HTERT RPE-1 (cell line): ENCODE data around the gene BABAM1.

Experiments
- in situ Hi-C: fragments of 300-500 bp; cut with MboI; formaldehyde crosslinking; loops from 4 replicates; pipeline ENCODE4 v1.14.3; 2020; ENCODE audit warnings: low sequenced_read_pairs

BABAM1 gene

DNA sequence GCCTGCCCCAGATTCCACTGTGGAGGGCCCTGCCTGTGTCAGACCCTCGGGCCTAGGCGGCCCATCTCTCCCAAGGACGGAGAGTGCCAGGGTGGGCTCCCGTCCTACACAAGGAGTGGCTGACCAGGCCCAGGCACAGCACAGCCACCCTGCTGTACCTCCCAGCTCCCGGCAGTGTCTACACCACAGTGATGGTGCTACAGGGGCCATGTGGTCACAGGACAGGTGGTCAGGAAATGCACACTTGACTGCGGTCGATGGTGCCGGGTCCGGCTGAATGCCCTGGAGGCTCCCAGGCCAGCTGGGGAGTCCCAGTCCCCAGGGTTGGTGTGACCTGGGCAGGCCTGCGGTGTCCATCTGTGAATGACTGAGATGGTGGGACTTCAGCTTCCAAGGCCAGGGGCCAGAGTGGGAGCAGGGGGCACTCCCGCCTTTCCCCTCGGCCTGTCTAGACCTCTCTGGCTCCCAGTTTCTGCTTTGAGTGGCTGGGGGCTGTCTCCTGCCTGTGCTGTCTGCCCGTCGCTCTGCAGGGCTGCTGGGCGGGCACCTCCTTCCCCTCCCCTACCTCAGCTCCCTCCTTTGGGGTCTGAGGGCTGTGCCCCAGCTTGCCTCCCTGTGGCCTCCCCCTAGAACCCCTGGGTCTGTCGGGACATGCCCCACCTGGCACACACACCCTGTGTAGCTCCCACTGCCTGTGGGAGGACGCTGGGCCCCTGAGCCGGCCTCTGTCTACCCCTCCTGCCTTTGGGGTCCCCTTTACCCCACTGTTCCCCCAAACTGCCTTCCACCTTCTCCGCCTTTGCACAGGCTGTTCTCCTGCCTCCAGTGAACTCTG lies 54.6 kb downstream of the BABAM1 start:
- in situ Hi-C loops, result no loop called here

DNA sequence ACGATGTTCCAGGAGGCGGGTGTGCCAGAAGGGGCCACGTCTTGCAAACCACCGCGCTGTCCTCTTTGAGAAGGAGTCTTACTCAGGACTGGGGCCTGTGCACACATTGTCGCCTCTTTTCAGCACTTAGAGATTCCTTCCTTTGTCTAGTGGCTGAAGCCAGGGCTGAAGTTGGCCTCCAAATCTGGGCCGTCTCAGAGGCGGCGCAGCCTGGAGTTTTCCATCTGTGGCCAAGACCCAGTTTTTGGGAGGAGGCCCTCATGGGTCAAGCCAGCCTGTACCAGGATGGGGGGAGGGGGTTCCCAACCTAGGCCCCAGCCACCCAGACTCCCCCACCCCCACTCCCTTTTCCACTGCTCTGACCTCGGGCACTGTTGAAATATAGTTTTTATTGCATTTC lies 55.6 kb downstream of the BABAM1 start:
- in situ Hi-C loops, result no loop called here

DNA sequence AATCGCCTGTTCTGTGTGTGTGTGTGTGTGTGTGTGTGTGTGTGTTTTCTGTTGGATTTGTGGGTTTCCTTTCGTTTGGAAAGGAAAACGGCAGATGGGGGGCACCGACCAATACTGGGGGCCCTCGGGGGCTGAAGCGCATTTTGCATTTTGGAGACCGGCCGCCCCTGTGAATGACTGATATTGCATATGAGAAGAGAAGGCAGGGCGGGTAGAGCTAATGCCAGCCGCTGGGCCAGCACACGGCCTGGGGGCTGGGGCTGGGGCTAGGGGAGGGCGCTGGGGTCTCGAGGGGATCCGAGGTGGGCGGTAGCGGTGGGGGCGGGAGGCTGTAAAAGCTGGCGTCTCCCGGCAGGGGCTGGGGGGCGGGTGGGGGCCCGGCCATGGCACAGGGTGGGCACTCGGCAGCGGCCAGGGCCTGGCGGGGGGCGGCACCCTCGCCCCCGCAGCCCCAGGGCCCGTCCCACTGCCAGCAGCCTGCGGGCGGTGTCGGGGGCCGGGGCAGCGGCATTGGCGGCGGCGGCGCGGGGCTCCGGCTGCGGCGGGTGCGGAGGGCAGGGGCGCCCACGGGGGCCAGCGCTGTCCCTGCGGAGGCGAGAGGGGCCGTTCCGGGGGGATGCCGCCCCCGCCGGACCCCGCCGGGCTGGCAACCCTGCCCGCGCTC lies 56.2 kb downstream of the BABAM1 start:
- in situ Hi-C loops, result no loop called here

DNA sequence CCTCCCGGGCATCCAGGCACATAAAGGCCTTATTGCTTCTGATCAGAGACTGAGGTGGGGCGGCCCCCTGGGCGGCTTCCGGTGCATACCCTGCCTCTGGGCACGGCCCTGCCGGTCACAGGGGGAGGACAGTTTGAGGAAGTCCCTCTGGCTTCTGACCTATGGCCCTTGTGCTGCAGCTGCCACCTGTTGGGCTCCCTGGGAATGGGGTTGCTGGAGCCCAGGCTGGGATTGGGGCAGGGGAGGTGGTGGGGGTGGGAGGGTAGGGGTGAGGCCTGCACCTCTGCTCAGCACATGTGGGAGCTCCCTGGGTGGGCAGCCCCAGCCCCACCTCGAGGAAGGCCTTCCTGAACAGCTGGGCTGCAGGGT lies 56.7 kb downstream of the BABAM1 start:
- in situ Hi-C loops, result no loop called here

DNA sequence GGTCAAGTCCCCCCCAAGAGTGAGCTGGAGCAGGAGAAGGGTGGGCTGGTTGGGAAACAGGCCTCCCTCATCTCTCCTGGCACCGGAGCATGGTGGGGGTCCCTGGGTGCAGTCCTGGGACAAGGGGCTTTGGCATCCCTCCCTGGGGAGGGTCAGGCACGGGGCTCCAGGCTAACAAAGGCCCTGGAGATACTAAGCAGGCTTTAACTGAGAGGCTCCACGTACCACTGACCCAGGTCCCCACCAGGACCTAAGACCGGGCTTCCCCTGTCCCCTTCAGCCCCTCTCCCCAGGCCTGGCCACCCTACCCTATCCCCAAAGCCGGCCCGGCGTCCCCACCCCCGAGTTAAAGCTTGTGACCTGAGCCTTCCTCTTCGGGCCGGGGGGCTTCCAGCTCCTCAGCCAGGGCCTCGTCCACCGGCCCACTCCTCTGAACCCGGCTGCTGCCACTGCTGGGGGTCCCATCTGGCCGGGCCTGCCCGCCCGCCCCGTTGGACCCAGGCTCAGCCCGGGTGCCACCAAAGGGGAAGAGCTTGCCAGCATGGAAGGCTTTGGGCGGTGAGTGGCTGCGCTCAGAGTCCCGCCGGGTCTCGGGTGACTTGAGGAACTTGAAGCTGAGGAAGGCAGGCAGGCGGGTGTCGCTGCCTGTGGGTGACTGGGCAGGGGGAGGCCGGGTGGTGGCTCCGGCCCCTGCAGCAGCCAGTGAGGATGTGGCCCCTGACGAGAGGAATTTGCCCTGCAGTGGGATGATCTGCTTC lies 57.3 kb downstream of the BABAM1 start:
- in situ Hi-C loops, result no loop called here

DNA sequence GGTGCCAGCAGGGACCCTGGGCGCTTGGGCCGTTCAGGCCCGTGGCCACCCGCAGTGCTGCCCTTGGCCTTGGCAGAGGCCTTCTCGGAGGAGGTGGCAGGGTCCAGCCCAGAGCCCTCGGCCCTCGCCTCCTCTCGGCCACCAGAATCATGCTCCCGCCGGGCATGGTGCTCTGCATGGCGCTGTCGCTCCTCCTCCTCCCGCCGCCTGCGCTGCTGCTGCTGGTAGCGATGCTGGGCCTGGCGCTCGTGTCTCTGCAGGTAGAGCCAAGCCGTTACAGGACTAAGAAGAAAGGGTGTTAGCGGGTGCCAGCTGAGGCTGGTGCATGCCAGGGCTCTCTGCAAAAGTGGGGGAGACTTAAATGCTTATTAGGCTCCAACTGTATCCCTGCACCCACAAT lies 57.9 kb downstream of the BABAM1 start:
- in situ Hi-C loops, result no loop called here

DNA sequence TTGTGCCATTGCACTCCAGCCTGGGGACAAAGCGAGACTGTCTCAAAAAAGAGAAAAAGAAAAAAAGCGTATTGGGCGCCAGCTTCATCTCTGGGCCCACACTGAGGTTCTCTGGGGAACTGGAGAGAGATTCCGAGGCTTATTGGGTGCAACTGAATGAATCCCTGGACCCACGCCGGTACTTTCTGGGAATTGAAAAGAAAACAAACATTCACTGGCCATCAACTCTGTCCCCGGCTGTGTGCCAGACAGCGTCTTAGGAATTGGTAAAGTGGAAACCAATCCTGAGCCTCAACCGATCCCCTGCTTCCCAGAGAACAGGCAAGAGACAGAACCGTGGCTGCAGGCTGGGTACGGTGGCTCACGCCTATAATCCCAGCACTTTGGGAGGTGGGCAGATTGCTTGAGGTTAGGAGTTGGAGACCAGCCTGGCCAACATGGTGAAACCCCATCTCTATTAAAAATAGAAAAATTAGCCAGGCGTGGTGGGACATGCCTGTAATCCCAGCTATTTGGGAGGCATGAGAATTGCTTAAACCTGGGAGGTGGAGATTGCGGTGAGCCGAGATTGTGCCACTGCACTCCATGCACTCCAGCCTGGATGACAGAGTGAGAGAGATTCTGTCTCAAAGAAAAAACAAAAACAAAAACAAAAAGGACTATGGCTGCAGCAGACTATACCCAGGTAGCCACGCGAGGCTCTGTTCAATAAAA lies 58.8 kb downstream of the BABAM1 start:
- in situ Hi-C loops, result no loop called here

DNA sequence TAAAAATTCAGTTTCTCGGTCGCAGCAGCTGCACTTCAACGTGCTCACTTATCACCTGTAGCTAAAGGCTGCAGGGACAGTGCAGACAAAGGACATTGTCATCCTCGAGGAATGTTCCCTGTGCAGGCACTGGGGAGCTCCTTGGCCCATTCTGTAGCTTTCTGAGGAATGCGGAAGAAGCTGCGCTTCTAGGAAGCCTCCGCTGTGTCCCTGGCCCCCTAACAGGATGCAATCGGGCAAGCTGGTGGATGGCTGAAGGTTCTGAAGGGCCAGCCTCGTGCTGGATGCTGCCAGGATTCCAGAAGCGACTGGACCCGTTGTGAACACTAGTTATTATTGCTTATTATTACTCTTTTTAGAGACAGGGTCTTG lies 59.3 kb downstream of the BABAM1 start:
- in situ Hi-C loops, result no loop called here

DNA sequence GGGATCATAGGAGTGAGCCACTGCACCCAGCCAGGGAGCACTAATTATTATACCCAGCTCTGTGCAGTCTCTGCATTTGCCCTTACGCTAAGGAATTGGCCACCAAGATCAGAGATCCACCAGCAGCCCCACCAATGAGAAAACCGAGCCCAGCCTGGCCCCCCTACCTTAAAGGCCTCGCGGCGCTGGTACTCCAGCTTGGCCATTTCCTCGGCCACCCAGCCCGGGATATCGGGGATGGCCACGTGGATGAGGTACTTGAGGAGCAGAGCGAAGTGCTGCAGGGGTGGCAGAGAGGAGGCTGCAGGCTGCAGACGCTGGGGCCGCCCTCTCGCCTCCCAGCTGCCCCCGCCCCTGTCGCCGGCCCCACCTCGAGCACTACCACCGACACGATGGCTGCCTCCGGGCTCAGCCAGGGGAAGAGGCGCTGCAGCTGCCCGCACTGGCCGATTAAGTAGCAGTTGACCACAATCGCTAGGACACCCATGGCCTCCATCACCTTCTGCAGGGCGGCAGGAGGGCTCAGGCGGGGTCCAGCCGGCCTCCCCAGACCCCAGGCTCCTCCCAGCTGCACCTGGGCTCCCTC lies 59.9 kb downstream of the BABAM1 start:
- in situ Hi-C loops, result no loop called here

DNA sequence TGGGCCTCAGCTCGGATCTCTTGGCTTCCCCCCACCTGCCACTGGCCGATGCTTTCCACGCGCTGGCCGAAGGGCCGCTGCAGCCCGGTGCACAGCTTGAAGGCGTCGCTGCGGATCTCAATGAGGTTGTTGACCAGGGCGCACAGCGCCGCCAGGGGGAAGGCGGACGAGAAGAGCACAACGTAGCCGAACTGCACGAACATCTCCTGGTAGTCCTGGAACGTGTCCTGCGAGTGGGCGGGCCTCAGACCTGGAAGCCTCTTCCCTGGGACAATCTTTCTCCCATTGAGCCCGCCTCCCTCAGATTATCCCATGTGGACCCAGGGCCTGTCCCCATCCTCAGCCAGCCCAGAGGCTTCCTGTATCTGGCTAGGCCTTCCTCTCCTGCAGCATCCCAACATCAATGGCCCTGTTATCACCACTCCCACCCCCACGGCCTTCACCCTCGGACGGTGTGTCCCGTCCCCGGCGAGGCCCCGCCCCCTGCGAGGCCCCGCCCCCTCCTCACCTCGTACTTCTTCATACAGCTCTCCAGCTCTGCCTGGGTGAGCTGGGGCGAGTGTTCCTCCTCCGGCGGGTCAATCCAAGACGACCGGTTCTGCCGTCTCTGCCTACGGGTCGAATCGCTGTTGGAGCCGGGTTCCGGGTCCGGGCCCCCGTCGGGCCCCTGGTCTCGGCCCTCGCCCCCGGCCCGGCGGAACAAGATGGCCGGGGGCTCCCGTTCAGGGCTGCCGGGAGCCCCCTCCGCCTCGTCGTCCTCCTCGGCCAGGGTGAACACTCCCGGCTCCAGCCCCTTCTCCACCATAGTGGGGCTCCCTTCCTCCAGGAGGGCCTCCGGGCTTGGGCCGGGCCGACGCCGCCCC lies 60.6 kb downstream of the BABAM1 start:
- in situ Hi-C loops, result no loop called here
